Panc1 (cell line): ENCODE data around the gene DCST1.

Experiments used
- SIN3A ChIP-seq: IDR thresholded peaks from 2 replicates; pipeline ENCODE4 v1.6.1; 2012; ENCODE audit warnings: low read depth, mild to moderate bottlenecking, low read length, moderate library complexity, borderline replicate concordance; ENCODE audit not compliant: insufficient read depth
- TCF7L2 ChIP-seq: IDR thresholded peaks from 2 replicates; pipeline ENCODE4 v1.6.1; 2011; ENCODE audit warnings: mild to moderate bottlenecking, low read depth, low read length, inconsistent platforms
- TF ChIP-seq, protein P1 (sequence below): fragments of 450-650 bp; IDR thresholded peaks from 2 replicates; pipeline ENCODE4 v1.5.1; 2017; ENCODE audit warnings: mild to moderate bottlenecking
- TF ChIP-seq, protein P2 (sequence below), 2 experiments: IDR thresholded peaks; 2 replicates each; pipeline ENCODE4 v1.6.1; 2011 to 2012; ENCODE audit warnings: low read depth in 2 of 2, control low read depth in 1 of 2, low read length in 1 of 2, mild to moderate bottlenecking in 1 of 2, moderate library complexity in 1 of 2; ENCODE audit not compliant: insufficient read depth in 1 of 2

DNA sequence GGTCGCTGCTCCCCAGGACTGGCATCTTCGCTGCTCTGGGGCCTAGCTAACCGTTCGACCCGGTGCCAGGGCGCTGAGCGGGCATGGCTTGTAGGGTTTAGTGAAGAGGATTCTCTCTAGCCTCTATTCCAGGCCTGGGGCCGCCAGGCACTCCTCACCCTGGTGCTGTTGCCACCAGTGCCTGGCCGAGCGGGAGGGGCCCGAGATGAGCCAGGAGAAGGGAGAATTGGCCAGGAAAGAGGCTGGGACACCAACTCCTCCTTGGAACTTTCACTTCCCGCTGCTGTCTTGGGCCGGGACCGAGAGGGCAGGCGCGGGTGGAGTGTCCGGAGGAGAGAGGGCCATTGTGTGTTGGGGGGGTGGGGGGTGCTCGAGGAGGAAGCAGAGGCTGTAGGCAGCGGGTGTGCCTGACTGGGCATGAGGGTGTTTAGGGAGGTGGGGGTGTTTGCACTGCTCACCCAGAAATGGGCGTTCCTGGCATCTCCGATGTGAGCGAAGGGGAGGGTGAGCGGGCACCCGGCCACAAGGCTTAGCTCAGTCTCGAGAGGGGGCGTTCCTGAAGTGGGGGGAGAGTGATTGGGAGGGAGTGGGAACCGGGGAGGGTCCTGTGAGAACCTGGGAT, 18.3 kb downstream of the DCST1 start:
- TF ChIP-seq, protein P1, sequence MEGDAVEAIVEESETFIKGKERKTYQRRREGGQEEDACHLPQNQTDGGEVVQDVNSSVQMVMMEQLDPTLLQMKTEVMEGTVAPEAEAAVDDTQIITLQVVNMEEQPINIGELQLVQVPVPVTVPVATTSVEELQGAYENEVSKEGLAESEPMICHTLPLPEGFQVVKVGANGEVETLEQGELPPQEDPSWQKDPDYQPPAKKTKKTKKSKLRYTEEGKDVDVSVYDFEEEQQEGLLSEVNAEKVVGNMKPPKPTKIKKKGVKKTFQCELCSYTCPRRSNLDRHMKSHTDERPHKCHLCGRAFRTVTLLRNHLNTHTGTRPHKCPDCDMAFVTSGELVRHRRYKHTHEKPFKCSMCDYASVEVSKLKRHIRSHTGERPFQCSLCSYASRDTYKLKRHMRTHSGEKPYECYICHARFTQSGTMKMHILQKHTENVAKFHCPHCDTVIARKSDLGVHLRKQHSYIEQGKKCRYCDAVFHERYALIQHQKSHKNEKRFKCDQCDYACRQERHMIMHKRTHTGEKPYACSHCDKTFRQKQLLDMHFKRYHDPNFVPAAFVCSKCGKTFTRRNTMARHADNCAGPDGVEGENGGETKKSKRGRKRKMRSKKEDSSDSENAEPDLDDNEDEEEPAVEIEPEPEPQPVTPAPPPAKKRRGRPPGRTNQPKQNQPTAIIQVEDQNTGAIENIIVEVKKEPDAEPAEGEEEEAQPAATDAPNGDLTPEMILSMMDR: no peak
- TF ChIP-seq SIN3A (no peak), TCF7L2 (no peak)
- TF ChIP-seq, protein P2, sequence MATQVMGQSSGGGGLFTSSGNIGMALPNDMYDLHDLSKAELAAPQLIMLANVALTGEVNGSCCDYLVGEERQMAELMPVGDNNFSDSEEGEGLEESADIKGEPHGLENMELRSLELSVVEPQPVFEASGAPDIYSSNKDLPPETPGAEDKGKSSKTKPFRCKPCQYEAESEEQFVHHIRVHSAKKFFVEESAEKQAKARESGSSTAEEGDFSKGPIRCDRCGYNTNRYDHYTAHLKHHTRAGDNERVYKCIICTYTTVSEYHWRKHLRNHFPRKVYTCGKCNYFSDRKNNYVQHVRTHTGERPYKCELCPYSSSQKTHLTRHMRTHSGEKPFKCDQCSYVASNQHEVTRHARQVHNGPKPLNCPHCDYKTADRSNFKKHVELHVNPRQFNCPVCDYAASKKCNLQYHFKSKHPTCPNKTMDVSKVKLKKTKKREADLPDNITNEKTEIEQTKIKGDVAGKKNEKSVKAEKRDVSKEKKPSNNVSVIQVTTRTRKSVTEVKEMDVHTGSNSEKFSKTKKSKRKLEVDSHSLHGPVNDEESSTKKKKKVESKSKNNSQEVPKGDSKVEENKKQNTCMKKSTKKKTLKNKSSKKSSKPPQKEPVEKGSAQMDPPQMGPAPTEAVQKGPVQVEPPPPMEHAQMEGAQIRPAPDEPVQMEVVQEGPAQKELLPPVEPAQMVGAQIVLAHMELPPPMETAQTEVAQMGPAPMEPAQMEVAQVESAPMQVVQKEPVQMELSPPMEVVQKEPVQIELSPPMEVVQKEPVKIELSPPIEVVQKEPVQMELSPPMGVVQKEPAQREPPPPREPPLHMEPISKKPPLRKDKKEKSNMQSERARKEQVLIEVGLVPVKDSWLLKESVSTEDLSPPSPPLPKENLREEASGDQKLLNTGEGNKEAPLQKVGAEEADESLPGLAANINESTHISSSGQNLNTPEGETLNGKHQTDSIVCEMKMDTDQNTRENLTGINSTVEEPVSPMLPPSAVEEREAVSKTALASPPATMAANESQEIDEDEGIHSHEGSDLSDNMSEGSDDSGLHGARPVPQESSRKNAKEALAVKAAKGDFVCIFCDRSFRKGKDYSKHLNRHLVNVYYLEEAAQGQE (IDR thresholded peaks at IDR 0.05; ENCODE audit: insufficient read depth in 1 of 2, low read depth in 2 of 2, low read length in 1 of 2): no peak
